Pulmonary artery endothelial cell (primary cell): ENCODE results near the gene CRLF3. TPM values are rescaled to one million over a fixed set of nuclear protein-coding genes. Genes with fewer than 3 reads are reported as not detected.
"Not testable (repeated sequence)": the region's sequence is repeated elsewhere in the genome, so short reads cannot be mapped to it uniquely, and the experiment has no call there.

ENCODE experiments used
- DNase-seq: peaks from one replicate; pipeline ENCODE4 v3.0.0-alpha.2; 2011; ENCODE audit warnings: low read depth, low spot score
- total RNA-seq: library from RNA; depleted of rRNA; stranded (reverse); fragments of >200 nt; gene quantifications from 2 replicates; pipeline ENCODE4 v1.2.3, GENCODE V29; 2014

CRLF3 gene
- total RNA-seq, 1 donor from 2014 or later = 23.3 TPM

GRCh38 chr17:30747621-30748020 is 76.9 kb downstream of the CRLF3 start:
- DNase-seq = not testable (repeated sequence)

DNA sequence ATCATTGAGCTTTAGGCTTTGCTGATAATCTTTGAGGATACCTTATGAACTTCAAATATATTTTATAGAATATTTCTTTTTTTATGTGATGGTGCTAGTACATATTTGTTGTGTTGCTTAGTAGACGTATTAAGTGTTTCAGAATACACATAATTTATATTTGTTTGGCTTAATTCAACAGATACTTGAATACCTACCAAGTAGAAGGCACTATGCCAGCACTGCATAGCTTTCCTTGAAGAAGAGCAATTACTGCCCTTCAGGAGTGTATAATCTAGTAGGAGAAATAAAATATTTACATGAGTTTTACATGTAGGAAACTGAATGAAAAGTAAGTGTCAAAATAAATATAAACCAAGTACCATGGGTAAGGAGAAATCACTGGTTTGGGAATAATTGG is 81.8 kb downstream of the CRLF3 start:
- not testable (repeated sequence) for DNase-seq

- not testable (repeated sequence) for DNase-seq
Measured at GRCh38 chr17:30736371-30736770, 88.1 kb downstream of the CRLF3 start.

DNA sequence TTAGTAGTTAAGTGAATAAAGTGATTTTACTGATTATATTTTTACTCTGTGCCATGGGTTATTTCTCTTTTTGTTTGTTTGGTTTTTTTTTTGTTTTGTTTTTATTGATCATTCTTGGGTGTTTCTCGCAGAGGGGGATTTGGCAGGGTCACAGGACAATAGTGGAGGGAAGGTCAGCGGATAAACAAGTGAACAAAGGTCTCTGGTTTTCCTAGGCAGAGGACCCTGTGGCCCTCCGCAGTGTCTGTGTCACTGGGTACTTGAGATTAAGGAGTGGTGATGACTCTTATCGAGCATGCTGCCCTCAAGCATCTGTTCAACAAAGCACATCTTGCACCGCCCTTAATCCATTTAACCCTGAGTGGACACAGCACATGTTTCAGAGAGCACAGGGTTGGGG is 88.8 kb downstream of the CRLF3 start:
- not testable (repeated sequence) for DNase-seq

GRCh38 chr17:30735206-30735605 is 89.3 kb downstream of the CRLF3 start:
- DNase-seq = not testable (repeated sequence)

DNA sequence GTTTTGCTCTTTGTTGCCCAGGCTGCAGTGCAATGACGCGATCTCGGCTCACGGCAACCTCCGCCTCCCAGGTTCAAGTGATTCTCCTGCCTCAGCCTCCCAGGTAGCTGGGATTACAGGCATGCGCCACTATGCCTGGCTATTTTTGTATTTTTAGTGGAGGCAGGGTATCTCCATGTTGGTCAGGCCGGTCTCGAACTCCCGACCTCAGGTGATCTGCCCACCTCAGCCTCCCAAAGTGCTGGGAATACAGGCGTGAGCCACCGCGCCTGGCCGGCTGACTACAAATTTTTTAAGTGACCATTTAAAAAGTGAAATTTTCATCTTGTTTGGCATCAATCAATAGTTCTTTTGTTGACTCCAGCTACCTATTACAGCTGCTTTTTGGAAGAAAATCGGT is 90.3 kb downstream of the CRLF3 start:
- not testable (repeated sequence) for DNase-seq

Other genes with a start within 250 kb of the CRLF3 start
- gene ATAD5, start 7.3 kb upstream of the CRLF3 start, total RNA-seq = 4.3 and 5.3 TPM in 2 replicates
- 9.0 and 11.7 TPM in 2 replicates for gene TEFM, start 81.5 kb upstream of the CRLF3 start, total RNA-seq
- gene ADAP2, start 97.3 kb upstream of the CRLF3 start, total RNA-seq = 0.11 and 0.20 TPM in 2 replicates
- gene RNF135, start 146.3 kb upstream of the CRLF3 start, total RNA-seq = 7.3 and 8.7 TPM in 2 replicates